Measurements from ENCODE around the gene MEG3.

The MEG3 gene

GRCh38 chr14:100834794-100835547 lies 9.1 kb downstream of the MEG3 start:
- DNase-seq: no peak

- no peak for DNase-seq
Measured at GRCh38 chr14:100835548-100836310, 9.8 kb downstream of the MEG3 start.

DNA sequence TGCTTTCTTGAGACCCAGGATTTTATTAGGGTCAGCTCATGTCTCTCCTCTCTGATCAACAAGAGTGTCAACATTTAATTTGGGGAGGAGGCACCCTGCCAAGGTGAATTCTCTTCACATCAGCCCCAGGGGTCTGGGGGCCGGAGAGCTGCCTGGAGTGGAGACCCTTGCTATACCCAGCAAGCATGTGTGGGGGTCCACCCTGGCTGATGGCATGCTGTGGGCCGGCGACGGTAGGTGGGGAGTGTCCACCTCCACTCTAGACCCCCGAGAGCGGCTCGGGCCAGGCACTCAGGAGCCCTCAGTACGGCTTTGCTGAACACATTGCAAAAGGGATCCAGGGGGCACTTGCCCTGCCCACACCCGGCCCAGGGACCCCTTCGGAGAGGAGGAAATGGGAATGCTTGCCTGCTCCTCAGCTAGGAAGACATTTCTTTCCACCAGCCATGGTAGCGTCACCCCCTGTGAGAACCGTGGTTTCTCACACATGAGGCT lies 10.4 kb downstream of the MEG3 start:
- no peak for DNase-seq

GRCh38 chr14:100836941-100837804 lies 11.3 kb downstream of the MEG3 start:
- no peak for DNase-seq

GRCh38 chr14:100837805-100838350 lies 12.0 kb downstream of the MEG3 start:
- no peak for DNase-seq

DNA sequence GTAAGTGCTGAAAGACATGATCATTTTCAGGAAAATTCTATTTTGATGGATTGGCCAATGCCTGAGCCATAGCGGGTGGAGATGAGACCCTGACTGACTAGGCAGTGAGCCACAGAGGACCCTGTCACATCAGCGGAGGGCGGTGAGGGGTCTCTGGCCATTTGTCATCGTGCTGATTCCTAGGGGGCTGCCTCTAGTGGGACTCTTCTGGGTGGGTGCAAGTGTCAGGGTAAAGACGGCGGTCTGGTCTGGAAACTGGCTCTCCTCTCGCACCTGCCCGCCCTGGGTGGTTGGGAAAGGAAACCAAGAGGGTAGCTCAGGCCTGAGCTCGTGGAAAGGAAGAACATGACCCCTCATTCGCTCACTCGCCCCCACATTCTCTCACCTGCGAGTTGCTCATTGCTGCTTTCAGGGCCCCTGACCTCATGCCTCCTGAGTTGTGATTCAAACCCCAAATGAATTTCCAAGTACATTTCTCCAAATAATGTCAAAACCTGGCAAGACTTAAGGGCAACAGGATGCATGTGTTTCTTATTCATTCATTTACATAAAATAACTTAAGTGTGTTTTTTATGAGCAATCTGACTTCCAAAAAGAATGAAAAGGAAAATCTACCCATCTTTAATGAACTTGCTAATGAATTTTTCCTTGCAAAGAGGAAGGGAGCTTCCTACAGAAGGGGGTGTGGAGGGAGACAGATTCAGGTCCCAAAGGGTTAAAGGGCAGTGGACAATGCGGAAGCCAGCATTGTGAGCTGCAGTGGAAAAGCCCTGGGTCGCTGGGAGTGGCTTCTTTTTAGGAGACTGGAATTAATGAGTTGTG lies 12.8 kb downstream of the MEG3 start:
- DNase-seq: no peak

GRCh38 chr14:100839315-100839585 lies 13.3 kb downstream of the MEG3 start:
- DNase-seq: no peak

GRCh38 chr14:100839681-100840111 lies 13.8 kb downstream of the MEG3 start:
- DNase-seq: no peak

- DNase-seq: no peak
Measured at GRCh38 chr14:100840286-100841065, 14.6 kb downstream of the MEG3 start.

- DNase-seq: no peak
Measured at GRCh38 chr14:100841066-100841760, 15.3 kb downstream of the MEG3 start.

DNA sequence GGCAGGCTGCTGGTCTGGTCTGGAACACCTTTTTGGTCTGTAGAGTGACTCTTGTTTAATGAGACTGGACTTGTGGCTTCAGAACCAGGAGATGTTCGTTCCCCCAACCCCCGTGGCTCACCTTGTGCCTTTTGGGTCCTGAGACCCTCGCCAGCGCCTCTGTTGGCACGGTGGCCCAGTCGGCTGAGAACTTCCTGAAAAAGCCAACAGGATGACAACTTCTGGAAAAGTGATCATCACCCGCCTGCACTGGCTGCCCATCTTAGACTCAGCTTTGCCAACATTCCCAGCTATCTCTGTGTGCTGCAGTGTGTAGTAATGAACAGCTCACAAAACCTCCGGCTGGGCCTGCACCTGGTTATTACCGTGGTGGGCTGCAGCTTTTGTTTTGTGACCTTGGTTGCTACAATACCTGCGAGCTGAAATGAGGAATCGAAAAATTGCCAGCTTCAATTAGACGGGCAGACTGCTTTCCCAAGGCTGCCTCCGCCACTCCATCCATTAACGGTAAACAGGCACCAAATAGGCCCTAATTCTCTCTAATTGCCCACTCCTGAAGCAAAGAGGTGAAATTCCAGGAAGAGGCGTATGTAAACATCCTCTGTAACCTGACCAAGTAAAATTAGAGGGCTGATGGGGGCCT lies 16.0 kb downstream of the MEG3 start:
- no peak for DNase-seq

GRCh38 chr14:100842799-100843198 lies 16.9 kb downstream of the MEG3 start:
- DNase-seq: no peak

GRCh38 chr14:100844082-100844408 lies 18.1 kb downstream of the MEG3 start:
- DNase-seq: no peak

- no peak for DNase-seq
Measured at GRCh38 chr14:100844421-100844820, 18.5 kb downstream of the MEG3 start.

DNA sequence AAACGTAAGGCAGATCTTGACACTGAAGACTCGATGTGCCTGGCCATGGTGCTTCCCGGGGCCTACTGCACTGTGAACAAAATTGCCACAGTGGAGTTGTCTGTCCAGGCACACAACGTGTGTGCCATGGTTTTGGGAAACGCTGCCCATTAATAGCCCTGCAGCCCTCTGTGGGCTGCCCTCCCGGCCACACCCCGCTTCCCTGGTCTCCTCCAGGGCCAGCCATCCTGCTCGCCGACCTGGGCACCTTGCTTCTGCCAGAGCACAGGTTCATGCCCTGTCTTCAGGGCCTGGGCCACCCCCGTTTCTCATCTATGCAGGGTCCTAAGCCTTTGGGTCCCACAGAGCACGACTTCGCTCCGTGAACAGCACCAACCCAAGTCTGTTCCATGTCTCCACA lies 18.9 kb downstream of the MEG3 start:
- DNase-seq: no peak

DNA sequence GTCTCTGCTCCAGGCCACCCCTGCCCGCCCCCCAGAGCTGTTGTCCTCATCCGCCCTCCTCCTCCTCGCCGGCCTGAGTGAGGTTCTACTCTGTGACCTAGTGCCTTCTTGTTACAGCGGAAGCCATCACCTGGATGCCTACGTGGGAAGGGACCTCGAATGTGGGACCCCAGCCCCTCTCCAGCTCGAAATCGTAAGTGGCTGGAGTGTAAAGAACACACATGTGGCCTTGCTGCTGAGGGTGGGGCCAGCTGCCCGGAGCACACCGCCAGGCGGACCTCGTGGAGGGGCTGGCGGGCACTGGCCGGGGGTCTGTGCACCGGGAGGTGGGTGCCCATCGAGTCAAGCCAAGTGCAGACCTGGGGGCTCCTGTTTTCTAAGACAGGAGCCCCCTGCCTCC lies 19.4 kb downstream of the MEG3 start:
- DNase-seq: no peak

DNA sequence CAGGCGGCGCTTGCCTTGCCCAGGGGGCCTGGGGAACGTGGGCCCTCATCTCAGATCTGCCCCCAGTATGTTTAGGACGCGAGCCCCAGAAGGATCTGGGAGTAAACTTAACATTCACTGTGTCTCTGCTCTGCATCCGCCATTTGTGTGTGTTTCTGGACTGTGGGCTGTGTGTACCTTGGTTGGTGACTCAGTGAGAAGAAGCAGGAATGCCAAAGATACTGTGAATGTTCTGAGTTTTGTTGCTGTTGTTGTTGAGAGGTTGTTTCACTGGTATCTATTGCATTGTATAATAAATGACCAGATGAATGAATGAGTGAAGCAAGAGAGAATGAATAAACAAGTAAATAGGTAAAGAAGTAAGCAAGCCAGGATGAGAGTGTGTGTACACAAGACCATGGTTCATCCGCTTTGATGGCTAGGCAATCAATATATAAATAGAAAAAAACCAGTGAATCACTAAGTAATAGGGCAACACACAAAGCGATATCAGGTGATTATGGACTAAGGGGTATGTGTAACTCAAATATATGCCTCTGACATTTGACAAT lies 20.5 kb downstream of the MEG3 start:
- DNase-seq: no peak

DNA sequence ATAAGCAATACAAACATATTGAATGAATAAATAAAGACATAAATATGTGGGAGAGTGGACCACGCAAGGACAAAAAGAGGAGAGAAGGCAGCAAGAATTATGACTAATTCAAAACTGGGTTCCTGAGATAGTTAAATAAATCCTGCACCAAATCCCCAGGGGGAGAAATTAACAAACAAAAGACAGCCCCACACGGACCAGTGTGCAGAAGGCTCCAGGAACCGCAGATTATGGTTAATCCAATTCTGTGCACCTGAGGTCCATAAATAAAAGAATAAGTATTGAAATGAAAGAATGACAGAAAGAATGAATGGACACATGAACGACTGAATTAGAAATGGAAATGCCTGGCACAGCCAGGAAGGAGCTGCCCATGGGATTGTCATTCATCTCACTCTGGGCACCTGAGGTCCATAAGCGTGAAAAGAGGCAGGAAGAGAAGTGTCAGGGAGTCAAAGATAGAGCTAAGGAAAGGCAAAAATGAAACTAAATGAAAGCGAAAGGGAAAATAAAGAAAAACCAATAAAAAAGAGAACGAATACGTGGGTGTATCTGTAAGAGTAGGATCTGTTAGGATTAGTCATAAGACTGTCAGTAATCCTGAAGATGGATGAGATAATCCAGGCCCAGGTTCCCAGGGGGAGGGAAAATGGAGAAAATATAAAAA lies 23.3 kb downstream of the MEG3 start:
- no peak for DNase-seq

GRCh38 chr14:100850841-100851585 lies 25.1 kb downstream of the MEG3 start:
- DNase-seq: peak; percentile 15

Measured in GF-D8 (cell line).